OCI-LY7 (cell line): ENCODE measurements around the gene SIPA1L3.

Experiments
- CTCF ChIP-seq: fragments of 200-600 bp; sonication (generic); conservative IDR thresholded peaks from 2 replicates; pipeline ENCODE4 v1.5.1; 2014; ENCODE audit warnings: mild to moderate bottlenecking, antibody characterized with exemption, low read length, moderate library complexity, mixed read lengths
- EZH2phosphoT487 ChIP-seq: fragments of 200-600 bp; sonication (generic); IDR thresholded peaks from 2 replicates; pipeline ENCODE4 v1.6.1; 2018; ENCODE audit warnings: low read depth, borderline replicate concordance, mild to moderate bottlenecking, mixed run types, antibody characterized with exemption, low read length, moderate library complexity, mixed read lengths

DNA sequence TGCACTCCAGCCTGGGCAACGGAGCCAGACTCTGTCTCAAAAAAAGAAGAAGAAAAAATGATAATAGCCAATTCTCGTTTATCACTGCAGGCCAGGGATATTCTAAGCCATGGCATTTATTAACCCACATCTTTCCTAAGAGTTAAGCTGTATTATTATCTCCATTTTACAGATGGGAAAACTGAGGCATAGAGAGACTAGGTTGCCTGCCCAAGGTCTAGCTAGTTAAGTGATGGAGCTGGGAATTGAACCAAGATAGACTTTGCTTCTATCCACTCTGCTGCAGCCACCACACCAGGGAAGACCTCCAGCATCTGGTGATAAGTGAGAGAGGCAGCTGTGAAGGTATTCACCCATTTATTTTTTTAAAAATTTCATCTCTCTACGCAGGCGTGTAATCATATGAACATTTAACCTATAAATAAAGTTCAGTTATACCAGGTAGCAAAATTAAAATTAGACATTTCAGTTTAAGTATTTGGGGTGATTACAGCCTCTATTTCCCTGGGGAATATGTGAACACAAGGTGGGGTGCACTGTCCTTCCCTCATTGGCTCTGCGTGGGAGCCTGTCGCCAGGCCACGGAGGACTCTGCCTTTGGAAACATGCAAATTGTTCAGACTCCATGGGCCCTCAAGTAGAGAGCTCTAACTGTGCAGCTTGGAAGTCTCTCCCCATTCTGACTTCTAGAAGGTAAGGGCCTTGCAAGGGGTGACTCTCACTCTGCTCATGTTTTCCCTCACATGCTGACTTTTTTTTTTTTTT is 157.8 kb downstream of the SIPA1L3 start:
- no peak for TF ChIP-seq CTCF
- no peak for TF ChIP-seq EZH2phosphoT487
